ENCODE data around the gene UBTD2.

DNA sequence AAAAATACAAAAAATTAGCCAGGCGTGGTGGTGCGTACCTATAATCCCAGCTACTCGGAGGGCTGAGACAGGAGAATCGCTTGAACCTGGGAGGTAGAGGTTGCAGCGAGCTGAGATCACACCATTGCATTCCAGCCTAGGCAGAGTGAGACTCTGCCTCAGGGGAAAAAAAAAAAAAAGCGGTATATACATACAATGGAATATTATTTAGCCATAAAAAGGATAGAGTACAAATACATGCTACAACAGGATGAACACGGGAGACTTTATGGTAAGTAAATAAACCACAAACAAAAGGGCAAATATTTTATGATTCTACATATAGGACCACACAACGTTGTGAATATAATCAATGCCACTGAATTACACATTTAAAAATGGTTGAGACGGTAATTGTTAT lies 5.2 kb downstream of the UBTD2 start:
- TF ChIP-seq, protein P1, sequence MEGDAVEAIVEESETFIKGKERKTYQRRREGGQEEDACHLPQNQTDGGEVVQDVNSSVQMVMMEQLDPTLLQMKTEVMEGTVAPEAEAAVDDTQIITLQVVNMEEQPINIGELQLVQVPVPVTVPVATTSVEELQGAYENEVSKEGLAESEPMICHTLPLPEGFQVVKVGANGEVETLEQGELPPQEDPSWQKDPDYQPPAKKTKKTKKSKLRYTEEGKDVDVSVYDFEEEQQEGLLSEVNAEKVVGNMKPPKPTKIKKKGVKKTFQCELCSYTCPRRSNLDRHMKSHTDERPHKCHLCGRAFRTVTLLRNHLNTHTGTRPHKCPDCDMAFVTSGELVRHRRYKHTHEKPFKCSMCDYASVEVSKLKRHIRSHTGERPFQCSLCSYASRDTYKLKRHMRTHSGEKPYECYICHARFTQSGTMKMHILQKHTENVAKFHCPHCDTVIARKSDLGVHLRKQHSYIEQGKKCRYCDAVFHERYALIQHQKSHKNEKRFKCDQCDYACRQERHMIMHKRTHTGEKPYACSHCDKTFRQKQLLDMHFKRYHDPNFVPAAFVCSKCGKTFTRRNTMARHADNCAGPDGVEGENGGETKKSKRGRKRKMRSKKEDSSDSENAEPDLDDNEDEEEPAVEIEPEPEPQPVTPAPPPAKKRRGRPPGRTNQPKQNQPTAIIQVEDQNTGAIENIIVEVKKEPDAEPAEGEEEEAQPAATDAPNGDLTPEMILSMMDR (IDR thresholded peaks at IDR 0.05): no peak
- TF ChIP-seq POLR2A (IDR thresholded peaks at IDR 0.05): no peak

Measured in heart left ventricle (tissue), 13 donors.